GM18867 (cell line): ENCODE data around the gene C8B.

Source experiments
- ATAC-seq: cut with Tn5 transposase; IDR thresholded peaks from one replicate; pipeline ENCODE4 v1.9.1; 2021; ENCODE audit warnings: mild to moderate bottlenecking, moderate library complexity; ENCODE audit not compliant: unreplicated experiment

C8B gene

GRCh38 chr1:56972976-56973375, 7.2 kb upstream of the C8B start:
- ATAC-seq, result no peak

DNA sequence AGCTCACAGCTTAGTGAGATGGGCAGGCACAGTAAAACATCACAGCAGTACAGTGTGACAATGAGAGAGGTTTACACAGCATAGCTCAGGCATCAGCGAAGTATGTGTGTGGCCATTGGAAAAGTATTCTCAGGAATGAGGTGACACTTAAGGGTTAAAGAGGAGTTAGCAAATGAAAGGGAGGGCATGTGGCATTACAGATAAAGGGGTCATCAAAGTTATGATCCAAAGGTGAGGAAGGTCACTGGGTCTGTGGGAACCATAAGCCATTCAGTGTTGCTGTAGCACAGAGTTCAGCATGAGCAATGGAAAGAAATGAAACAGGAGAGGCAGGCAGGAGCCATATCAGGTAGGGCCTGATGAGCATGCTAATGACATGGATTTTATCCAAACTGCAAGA, 4.5 kb upstream of the C8B start:
- ATAC-seq, result no peak

- no peak for ATAC-seq
Observed at GRCh38 chr1:56968878-56969495, 3.2 kb upstream of the C8B start.

DNA sequence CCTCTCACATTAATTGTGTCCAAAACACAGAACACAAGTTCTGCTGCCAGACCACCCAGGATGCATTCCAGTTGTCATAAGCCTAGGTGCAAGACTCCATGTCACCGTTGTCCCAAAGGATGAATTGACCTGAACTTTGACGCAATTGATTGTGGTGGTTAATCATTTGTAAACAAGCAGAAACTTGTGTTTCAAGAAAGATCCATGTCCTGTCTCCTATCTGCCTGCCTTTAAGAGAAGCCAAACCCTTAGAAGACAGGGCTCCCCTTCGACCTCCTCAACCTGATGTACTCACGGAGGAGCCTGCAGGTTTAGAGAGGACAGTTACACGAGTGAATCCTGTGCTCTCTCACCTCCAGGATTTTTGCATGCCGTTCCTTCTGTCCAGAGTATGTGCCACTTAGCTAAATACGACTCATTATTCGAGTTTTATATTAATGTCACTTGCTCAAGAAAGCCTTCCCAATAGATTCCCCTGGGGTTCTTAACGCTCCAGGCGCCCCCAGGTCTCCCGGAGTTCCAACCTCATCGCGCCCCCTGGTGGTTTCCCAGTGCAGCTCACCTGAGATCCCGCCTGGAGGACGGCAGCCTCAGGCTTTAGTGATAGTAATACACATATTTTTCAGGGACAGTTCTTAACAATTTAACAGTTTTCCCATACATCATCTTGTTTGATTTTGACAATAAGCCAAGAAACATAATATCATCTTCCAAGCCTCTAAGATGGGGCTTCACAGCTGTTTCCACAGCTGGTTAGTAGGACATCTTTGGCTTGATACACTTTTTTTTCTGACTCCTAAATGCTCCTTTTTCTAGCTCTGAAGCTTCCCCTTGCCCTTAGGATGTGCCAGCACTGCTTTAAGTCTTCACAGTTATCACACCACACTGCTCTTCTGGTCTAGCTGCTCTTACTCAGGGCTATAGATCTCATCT, 2.4 kb upstream of the C8B start:
- no peak for ATAC-seq

- ATAC-seq, result no peak
Observed at GRCh38 chr1:56967355-56967754, 1.5 kb upstream of the C8B start.

- ATAC-seq, result no peak
Observed at GRCh38 chr1:56966698-56966999, 834 bp upstream of the C8B start.

- ATAC-seq, result no peak
Observed at GRCh38 chr1:56965191-56965590, 624 bp downstream of the C8B start.

DNA sequence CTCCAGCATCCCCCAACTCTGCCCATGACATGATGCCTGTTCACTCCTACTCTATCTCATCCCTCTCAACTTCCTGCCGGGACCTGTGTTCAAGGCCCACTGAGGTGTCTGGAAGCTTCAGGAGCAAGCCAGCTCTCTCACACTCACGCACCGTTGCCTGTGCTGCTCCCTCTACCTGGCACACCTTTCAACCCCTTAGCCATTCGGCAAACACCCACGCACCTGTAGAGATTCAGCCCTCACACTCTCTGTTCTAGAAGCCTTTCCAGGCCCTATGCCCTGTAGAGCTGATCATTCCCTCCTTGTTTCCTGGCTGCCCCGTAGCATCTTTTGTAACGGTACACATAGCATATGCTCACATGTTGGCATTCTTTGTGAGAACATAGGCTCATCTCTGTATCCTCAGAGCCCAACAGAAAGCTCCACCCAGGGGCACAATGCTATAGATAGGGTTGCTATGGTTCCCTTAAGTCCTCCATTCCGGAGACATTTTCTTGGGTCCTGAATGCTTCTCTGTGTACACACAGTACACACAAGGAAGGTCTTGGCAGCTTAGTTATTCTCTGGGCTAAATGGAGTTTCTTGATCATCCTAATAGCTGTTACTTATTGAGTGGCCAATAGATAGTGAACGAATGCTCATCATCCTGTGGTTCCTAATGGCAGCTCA, 1.3 kb downstream of the C8B start:
- no peak for ATAC-seq

- no peak for ATAC-seq
Observed at GRCh38 chr1:56963667-56964066, 2.1 kb downstream of the C8B start.

GRCh38 chr1:56961426-56961825, 4.4 kb downstream of the C8B start:
- no peak for ATAC-seq

- ATAC-seq, result no peak
Observed at GRCh38 chr1:56958526-56958925, 7.3 kb downstream of the C8B start.

- ATAC-seq, result no peak
Observed at GRCh38 chr1:56957931-56958330, 7.9 kb downstream of the C8B start.

DNA sequence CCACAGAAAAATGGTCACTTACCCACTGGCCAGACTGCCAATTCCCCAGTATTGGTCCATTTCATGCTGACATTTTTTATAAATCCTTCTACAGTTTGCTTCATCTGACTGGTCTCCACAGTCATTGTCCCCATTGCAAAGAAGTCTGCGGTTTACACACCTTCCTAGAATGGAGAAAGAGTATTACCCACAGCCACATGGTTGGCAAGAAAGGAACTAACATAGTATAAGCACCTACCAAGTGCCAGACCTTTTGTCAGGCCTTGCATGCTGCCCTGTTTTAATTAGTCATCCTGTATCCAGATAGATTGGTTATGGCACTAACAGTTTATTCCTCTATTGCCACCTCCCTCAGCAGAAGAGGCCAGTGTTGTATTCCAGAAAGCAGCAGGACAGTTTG, 11.2 kb downstream of the C8B start:
- no peak for ATAC-seq

- no peak for ATAC-seq
Observed at GRCh38 chr1:56953386-56953785, 12.4 kb downstream of the C8B start.

- ATAC-seq, result no peak
Observed at GRCh38 chr1:56952501-56952900, 13.3 kb downstream of the C8B start.

DNA sequence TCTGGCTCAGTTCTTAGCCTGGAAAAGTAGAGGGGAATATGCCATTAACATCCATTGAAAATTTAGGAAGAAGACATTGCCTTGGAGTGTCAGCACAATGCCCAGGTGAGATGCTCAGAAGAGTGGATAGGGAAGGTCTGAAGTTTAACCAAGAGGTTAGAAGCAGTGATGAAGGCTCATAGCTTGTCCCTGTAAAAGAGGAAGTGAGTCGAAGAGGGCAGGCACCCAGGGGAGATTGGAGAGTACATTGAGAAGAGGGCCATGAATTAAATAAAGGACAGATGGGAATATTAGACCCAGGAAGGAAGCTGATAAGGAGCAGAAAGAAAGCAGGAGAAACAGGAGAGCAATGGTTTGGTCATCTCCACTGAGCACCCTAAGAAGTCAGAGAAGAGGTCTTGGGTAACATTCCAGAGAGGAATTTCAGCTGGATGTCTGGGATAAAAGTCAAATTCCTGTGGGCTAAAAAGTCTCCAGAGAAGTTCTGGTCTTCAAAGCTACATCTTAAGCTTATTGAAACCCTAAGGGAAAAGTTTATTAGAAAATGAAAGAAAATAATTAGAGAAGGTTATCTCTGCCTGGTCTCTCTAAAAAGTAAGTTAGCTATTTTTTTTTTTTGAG, 17.3 kb downstream of the C8B start:
- ATAC-seq, result no peak

GRCh38 chr1:56940039-56940438, 25.8 kb downstream of the C8B start:
- no peak for ATAC-seq

GRCh38 chr1:56939209-56939608, 26.6 kb downstream of the C8B start:
- ATAC-seq, result no peak

GRCh38 chr1:56938646-56939045, 27.2 kb downstream of the C8B start:
- ATAC-seq, result no peak

DNA sequence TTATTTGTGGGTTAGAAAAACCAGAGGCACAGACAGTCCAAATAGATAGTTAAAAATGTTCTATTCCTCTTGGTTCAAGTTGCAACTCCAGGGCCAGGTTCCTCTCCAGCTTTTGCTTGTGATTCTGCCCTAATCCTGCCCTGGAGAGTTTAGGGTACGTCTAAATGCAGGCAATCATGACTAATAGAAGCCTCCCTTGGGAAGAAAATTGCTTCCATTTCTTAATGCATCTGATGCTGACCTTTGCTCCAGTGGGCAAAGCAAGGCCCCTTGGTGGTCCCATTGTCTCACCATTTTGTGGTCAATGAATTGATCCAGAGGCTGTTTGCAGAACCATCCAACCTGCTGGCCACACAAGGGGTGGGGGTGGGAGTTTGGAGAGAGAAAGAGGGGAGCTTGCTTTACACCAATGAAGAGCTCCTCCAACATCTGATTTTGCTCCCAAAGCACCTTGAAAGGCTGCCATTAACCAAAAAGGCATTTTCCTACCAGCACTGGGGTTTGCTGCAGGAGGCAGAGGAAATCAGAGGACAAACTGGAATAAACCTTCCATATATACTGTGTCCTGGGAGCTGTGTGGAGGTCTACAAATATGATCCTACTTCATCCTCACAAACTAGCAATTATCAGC, 31.3 kb downstream of the C8B start:
- ATAC-seq, result no peak

DNA sequence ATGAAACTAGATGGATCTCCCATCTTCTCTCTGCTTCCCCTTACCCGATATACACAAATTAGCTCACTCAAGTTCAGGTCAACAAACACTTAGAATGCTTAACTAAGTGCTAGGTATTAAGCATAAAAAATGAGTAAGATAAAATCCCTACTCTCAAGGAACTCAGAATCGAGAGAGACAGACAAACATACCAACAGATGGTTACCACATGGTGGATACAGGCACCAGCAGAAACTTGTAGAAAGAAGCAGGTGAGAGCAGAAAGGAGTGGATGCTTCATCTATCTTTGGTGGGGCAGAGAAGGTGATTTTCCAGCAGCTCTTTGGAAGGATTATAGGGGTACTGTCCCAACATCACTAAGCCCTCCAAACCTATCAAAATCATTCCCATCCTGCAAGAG, 32.2 kb downstream of the C8B start:
- ATAC-seq, result no peak
